SK-N-MC (cell line): ENCODE results near the gene PDZD2.

Experiments used
- EZH2 ChIP-seq: fragments of 200-600 bp; sonication (generic); IDR thresholded peaks from one replicate; pipeline ENCODE4 v1.6.1; 2017; ENCODE audit warnings: antibody characterized with exemption
- FOXP2 ChIP-seq: optimal IDR thresholded peaks from 2 replicates; pipeline ENCODE3; 2011; ENCODE audit warnings: mild to moderate bottlenecking, moderate library complexity; ENCODE audit not compliant: insufficient read depth; ENCODE audit errors: extremely low read length, control extremely low read depth
- POLR2AphosphoS5 ChIP-seq: IDR thresholded peaks from 2 replicates; pipeline ENCODE4 v1.6.1; 2012; ENCODE audit warnings: mild to moderate bottlenecking, low read depth, low read length, borderline replicate concordance

DNA sequence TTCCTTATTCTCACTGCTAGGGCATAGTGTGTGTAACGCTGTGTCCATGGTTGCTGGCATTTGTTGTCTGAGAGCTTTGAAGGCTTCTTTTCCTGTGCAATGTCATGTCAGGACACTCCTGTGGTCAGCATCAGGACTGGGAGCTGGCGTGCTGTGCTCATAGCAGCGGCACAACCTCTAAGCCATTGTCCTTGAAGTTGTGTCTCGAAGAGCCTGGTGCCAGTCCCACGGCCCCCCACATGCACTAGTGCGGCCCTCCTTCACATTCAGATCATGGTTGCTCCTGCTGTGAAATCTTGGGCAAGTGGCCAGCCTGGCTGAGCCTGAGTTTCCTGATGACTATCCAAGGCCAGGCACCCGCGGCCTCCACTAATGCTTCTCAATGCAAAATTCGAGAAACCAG, 32.4 kb downstream of the PDZD2 start:
- TF ChIP-seq EZH2 (no peak), POLR2AphosphoS5 (no peak), FOXP2 (no peak)
